HG03342 (cell line): Measurements from ENCODE around the gene SIK3.

Experiments
- ATAC-seq: cut with Tn5 transposase; IDR thresholded peaks from one replicate; pipeline ENCODE4 v1.9.1; 2021; ENCODE audit warnings: mild to moderate bottlenecking, moderate library complexity; ENCODE audit not compliant: unreplicated experiment

Gene SIK3

DNA sequence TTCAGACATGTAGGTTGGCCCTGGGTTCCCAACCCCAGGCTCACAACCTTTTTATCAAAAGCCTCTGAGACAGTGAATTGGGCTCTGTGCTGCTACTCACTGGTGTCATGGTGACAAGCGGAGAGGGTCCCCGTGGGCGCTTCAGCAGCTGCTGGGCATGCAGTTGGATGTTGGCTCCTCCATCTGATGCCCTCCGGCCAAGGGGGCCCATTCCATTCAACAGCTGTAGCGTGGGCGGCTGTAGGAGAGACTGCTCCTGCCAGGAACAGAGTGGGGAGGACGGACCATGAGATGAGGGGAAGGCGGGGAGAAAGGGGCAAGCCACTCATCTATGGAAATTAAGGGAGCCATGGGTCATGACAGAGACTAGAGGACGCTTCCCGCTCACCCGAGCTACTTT lies 224.8 kb downstream of the SIK3 start:
- ATAC-seq, result no peak

DNA sequence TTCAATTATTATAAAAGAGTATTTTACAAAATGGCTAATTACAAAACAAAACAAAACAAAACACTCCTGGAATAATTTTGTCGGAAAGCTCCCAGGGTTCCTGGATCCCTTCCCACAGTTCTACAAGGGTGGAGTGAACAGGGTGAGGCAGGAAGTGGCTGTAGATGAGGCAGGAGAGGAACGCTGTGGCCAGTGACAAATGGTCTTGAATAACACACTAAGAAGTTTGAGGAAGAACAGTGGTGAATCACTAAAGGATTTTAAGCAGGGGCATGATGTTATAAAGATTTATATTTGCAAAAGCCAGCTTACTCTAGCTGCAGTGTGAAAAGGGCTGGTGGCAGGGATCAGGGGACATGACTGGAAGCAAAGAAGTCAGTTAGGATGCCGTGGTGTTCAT lies 227.0 kb downstream of the SIK3 start:
- ATAC-seq, result no peak

DNA sequence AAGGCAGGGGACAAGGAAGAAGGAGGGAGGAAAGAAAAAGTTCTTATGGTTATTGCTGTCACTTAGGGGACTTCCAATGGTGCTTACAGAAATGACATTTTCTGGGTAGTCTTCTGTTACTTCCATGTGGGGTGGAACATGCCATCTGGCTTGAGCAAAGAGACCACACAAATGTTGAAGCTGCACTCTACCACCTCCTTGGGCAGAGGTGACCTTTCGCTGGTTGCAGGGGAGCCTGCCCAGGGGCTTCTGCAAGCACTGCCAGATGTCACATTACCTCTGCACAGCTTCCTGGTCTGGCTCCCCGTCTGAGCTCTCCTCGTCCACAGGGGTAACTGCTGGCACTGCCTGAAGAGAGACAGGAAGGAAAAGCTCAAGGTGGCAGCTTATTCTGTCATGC lies 228.2 kb downstream of the SIK3 start:
- ATAC-seq, result no peak

DNA sequence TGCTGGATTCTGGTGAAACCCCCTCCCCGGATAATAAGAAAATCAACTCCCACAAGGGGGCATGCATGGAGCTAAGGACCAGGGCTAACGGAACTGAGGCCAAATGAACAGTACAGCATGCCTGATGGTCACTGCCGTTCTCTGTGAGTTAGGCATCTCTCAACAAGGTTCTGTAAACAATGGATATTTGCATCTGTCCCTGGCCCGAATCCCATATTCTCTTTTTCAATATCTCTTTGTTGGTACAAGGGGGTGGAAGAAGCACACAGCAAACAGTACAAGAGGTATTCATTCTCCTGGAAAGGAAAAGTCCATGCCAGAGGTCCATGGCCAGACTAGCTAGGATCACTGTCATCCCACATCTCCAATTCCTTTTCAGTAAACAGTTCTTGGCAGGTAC lies 228.6 kb downstream of the SIK3 start:
- ATAC-seq, result no peak

DNA sequence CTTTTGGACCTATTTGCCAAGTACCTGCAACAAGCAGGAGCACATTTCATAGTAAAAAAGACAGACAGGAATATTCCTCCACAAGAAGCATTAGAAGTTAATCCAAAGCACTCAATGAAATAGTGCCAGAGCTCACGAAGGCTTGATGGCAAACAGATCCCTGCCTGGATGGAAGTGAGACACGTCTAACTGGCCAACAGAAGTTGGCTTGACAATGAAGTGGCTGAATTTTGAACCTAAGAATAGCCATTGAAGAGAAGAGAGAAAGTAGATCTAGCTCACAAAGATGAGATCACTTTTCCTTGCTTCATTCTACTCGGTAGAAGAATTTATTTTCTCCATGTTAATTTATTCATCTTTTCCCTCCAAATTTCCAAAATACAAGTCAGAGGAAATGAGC lies 230.2 kb downstream of the SIK3 start:
- ATAC-seq, result no peak

DNA sequence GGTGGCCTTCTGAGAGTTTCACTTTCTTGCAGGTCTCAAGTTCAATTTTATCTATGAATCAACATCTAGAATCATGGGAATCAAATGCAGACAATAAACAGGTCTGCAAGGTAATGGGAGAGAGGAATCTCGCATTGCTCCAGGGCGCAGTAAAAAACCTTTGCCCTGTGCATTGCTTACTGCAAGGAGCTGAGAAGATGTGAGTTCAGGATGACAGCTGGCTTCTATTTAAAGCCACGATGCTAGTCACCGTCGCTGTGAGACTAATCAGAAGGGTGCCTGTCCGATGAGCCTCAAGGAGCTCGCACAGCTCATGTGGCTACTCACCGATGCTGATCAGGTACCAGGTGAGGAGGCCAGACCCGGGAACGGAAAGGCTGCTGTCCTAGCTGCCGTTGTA lies 230.6 kb downstream of the SIK3 start:
- no peak for ATAC-seq

DNA sequence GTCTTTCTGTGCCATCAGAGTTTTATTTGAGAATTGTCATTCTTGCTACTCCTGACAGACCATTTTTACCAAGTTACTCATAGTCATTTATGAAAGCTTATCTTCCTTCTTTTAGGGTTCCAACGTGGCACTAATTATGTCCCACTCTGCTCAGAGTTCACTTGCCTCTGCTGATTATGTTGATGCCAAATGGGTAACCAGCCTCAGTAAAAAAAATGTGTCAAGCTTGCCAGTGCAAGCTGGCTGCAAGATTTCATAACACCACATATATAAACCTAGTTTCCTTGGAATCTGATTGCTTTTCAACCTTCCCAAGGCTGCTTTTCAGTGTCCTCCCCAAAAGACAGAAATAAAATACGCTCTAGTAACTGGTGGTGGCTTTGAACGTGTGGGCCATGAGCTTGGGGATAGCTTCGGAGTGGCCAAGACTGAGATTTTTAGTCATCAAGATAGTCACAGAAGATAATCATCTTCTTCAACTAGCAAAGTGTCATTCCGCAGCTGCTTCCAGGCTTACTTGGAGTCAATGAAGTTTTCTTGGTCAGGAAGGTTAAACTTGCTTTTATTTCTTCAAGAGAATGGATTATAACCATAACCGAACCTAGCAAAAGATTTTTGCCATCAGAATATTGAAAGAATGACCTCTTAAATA lies 231.3 kb downstream of the SIK3 start:
- ATAC-seq, result no peak

DNA sequence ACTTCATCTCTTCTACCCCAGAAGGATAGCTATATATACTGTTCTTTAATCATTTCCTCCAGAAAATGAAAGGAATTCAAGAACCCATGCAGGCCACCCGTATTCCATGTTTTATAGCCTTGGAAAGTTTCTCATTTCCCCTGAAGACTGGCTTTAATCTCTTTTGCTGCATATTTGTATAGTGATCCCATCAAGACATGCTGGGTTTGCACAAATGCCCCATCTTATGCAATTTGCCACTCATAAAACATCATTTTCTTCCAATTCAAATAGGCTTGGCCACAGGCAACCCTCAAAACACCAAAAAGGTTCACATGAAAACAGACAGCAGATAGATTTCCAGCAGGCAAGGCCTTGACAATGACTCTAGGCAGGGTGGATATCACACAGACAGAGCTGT lies 232.5 kb downstream of the SIK3 start:
- no peak for ATAC-seq

DNA sequence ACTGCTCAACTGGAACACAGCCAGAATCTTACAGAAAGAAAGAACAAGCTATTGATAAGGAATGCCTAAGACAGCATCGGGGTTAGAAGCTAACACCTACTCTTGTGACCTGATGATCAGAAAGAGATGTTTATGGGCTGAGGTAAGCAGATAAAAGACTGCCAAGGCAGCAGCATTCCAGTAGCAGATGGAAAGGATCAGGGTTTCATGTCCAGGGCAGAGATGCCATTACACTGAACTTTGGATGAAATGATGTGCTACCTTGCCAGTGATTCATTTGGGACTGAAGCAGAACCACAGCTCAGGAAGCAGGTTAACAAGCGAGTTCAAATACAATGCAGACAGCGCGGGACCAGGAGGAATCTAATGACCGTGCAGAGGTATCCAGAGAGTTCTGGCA lies 233.7 kb downstream of the SIK3 start:
- no peak for ATAC-seq

DNA sequence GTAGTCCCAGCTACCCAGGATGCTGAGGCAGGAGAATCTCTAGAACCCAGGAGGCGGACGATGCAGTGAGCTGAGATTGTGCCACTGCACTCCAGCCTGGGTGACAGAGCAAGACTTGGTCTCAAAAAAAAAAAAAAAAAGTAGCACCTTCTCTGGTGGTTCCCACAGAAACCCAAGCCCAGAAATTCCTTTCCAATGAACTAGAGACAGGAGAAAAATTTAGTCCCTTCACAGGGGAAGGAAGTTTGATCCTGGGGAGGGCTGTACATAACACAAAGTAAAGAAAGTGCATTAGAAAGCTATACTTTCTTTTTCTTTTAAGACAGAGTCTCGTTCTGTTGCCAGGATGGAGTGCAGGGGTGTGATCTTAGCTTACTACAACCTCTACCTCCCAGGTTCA lies 235.3 kb downstream of the SIK3 start:
- no peak for ATAC-seq

DNA sequence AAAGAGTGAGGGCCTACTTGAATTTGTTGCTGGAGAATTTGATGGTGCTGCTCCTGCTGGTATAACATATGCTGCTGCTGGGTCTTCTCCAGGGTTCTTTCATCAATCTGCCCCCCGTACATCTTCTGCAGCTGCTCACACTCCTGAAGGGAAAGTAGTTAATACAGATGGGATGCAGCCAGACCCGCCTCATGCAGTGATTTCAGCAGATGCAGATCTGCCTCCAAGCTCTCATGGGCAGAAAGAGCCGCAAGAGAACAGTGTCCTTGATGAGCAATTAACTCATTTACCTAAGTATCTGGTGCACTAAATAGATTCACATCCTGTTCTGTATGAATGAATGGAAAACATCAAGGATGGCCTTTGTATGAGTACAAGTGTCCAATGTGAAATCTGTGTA lies 236.0 kb downstream of the SIK3 start:
- ATAC-seq, result no peak

DNA sequence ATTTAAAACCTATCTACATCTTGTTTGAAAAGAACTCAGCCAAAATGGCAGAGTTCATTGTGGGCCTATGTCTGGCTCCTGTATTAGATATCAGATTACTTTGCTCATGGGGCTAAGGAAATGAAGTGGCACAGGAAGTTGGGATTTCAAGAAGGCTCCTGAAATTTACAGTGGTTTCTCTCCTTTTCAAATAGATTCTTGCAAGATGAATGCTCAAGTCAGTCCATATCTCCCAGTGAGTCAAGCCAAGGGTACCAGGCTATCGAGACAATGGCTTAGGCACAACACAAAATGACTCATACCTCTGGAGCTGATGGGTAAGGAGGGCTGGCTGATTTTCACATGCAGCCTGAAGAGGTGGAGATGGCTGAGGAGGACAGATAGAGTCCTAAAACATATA lies 236.7 kb downstream of the SIK3 start:
- no peak for ATAC-seq

DNA sequence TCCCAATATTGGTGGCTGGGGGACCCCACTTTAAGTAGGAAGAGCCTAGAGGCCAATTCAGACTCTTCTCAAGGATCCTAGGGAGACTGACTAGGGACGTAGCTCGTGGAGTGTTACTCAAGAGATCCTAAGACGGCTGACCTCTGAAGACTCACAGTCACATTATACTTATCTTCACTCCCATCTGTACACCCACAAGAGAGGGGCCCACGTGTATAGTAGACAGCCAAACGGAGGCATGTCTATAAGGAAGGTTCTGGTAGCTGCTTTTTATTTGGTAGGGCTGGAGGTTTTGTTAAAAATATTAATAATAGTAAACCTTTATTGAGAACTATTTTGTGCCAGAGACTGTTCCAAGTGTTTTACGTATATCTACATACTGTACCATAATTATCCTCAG lies 237.9 kb downstream of the SIK3 start:
- no peak for ATAC-seq

DNA sequence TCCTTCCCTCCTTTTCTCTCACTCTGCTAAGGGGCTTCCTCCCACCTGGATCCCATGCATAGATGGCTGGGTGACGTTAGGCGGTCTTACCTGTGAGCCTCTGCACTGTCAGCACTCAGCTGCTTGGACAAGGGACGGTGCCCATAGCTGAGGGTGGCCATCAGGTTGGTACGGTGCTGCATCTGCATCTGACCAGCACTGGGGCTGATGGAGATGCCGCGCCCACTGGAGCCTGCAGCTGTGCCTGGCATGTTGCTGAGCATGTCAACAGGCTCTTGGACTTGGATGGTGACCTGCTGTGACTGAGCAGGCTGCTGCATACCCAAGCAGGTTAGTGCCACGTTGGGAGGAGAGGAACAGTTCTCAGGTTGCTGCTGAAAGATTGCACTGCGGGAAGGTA lies 239.1 kb downstream of the SIK3 start:
- no peak for ATAC-seq

DNA sequence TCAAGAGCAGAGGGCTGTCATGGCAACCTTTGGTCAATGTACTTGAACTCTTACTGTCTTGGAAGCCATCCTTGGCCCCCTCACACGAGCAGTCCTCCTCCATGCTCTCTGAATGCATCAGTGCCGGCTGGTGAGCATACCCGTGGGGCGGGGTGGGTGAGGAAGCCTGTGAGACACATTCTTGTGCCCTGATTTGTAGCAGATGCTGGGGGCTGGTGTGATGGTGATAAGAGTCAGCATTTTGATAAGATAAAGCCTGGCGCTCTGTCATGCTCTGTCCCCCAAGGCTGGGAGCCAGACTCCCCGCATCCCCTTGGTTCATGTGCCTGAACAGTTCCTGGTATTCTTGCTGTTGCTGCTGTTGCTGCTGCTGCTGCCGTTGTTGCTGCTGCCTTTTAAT lies 240.3 kb downstream of the SIK3 start:
- no peak for ATAC-seq

DNA sequence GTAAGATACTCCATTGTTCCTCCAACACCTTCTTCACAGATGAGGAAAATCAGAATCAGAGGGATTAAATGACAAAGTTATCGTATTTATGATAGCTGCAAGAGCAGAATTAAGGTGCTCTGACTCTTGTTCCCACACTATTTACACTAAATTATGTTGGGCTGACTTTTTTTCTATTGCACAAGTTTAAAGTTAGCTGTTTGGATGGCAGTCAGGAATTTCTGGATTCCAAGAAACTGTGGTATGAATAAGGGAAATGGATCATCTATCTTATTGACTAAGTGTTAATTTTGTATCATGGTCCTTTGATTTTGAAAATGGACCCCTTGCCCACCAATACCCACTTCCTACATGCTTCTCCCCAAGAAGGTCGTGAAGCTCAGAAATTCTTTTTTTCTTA lies 240.9 kb downstream of the SIK3 start:
- ATAC-seq, result no peak

DNA sequence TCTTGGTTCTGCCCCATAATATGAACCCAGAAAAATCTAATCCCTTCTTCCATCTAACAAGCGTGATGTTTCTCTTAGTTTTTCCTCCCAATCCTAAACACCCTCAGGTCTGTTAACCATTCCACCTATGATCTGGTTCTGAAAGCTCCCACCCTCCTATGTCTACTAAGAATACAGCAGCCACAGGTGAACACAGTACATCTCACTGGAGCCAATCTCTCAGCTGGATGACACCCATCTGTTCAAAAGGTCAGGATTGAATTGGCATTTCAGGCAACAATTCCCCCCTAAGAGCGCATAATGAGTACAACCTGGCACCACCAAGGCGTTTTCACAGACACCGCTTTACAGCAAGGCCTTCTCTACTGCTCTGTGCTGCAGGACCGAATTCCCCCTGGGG lies 241.8 kb downstream of the SIK3 start:
- no peak for ATAC-seq

DNA sequence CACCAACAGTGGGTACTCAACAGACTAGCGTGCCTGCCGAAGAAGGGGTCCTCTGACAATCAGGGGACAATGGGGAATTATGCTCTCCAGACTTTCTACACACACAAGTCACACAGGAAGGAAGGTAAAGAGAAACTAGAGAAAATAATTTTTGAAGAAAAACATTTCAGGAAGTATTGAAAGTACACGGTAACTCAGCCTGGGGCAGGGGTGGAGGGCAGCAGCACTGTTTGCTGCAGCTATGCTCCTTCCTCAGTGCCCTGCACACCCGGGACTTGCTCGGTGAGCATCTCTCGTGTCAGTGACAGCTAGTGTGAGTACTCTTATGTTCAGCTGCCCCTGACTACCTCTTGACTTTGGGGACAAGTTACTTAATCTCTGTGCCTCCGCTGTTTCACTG lies 242.8 kb downstream of the SIK3 start:
- ATAC-seq, result no peak

DNA sequence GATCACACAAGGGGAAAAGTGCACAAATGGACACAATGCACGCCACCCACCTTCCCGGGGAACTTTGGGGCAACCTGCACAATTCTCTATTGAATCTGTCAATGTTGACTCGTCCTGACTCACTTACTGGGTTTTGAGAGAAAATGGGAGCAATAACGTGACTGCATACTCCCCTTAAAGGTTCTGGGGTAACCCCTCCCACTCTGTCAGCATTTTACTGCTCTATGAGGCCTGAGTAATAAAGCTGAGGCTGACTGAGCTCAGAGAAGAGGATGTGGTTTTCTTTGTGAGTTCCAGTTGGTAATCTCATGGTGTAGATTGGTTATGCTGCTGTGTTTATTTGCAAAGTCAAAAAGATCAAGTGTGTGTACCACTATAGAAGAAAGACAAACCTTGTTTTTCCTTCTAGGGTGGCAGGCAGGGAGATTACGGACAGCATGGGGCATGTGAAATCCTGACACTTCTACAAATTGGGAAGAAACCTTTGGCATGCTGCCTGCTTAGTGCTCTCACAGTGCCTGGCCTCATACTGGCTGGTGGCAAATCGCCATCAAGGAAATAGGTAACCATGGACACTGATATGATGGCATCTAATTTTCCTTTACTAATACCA lies 244.7 kb downstream of the SIK3 start:
- ATAC-seq, result peak; percentile 95

DNA sequence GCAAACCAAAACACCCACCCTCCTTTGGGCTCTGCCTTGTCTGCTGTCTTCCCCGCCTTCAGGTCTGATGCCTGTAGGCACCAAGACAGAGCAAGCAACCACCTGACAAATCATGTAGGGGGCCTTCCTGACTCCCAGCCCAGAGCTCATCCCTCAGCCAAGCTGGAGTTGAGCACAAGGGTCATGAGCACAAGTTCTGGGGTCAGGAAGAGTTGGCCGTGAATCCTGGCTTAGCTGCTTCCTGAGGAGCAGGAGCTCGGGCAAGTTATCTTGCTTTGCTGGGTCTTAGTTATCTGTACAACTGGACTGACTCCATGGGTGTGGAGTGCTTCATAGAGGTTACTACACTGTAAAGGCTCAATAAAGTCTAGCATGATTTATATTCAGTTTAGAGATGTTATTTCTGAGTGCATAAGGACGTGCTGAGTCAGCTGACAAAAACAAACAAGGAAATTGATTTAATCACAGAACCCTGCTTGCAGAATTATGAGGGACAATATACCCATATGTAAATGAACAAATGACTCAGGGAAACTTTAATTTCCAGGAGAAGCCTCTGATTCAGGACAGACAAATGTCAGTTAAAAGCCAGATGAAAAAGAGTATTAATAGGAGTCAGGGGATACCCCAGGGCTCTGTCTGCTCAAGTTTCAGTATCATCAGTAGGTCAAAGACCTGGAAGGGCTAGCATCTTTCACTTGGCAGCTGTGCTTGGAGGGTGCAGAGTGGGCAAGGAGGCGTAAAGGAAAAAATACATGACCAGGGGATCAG lies 245.8 kb downstream of the SIK3 start:
- ATAC-seq, result no peak

DNA sequence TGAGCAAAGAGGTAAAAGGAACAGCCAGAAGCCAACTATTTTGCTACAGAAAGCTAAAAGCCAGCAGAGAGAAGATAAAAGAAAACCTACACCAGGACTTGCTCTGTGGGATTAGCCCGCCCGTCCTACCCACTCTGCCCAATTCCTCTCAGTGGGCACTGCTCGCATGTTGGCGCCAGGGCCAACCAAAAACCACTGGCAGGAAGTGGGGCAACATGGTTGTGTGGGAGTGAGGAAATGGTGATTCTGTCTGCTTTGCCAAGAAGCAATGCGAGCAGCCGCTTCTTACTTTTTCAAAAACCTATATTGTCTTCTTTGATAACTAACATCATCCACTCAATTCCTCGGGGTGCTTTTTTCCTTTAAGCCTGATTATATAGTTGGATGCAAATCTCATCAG lies 246.6 kb downstream of the SIK3 start:
- ATAC-seq, result no peak

DNA sequence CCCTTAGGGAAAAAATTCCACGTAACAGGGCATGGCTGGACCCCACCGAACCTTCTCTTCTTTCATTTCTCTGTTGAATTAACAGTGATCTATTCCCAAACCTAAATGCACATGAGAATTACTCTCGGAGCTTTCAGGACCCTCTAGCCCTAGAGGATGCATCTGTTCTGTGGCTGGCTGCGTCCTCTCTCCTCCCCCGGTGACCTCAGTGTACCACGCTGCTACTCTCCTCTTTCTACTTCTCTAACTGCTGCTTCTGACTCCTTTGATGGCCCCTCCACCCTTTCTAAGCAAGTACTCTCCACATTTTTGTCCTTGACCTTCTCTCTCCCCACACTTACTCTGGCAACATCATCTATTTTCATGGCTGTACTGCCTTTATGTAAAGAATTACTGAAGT lies 248.7 kb downstream of the SIK3 start:
- ATAC-seq, result no peak
